Activated CD4-positive, alpha-beta memory T cell treated with anti-CD3 and anti-CD28 coated beads, Interleukin-2, amount 10 ng/mL, durations not matched to agents 7 days and 5 days (primary cell): ENCODE results near the gene NDST1. TPM values are rescaled to one million over a fixed set of nuclear protein-coding genes. Genes with fewer than 3 reads are reported as not detected.

Experiments
- CTCF ChIA-PET: fragments of 350-600 bp; sonication (Branson Sonifier 250); formaldehyde crosslinking; loops from one replicate; lab custom pipeline; 2021; ENCODE audit warnings: antibody characterized with exemption, inconsistent platforms; lab: Charles Lee
- POLR2A ChIA-PET: fragments of 350-600 bp; sonication (Branson Sonifier 250); formaldehyde crosslinking; loops from one replicate; lab custom pipeline; 2021; ENCODE audit warnings: antibody characterized with exemption; lab: Charles Lee
- DNase-seq: peaks from one replicate; pipeline ENCODE4 v3.0.0-alpha.2; 2020
- H3K27ac Mint-ChIP-seq: one replicate; pipeline ENCODE4 v1.8.0; 2021; ENCODE audit warnings: mild to moderate bottlenecking, mixed read lengths
- H3K27me3 Mint-ChIP-seq: one replicate; pipeline ENCODE4 v1.8.0; 2021; ENCODE audit warnings: mixed read lengths
- H3K36me3 Mint-ChIP-seq: one replicate; pipeline ENCODE4 v1.8.0; 2021; ENCODE audit warnings: low read depth, mixed read lengths
- H3K4me1 Mint-ChIP-seq: one replicate; pipeline ENCODE4 v1.8.0; 2021; ENCODE audit warnings: mixed read lengths
- H3K4me3 Mint-ChIP-seq: one replicate; pipeline ENCODE4 v1.8.0; 2021; ENCODE audit warnings: mild to moderate bottlenecking, mixed read lengths
- H3K9me3 Mint-ChIP-seq: one replicate; pipeline ENCODE4 v1.8.0; 2021; ENCODE audit warnings: mixed read lengths
- total RNA-seq, 2 experiments: library from RNA; stranded (reverse); gene quantifications; one replicate each; pipeline ENCODE4 v1.2.3, GENCODE V29; 2021

The NDST1 gene
- total RNA-seq, 2 experiments from 2014 or later = 0.13 to 0.18 TPM

- CTCF ChIA-PET = interaction anchor here (0.7 kb wide), 1 partner anchor 68 kb away, joined by 6 read pairs; no protein-coding TSS in a partner anchor
Measured at GRCh38 chr5:150492621-150493020, 15.3 kb upstream of the NDST1 start.

DNA sequence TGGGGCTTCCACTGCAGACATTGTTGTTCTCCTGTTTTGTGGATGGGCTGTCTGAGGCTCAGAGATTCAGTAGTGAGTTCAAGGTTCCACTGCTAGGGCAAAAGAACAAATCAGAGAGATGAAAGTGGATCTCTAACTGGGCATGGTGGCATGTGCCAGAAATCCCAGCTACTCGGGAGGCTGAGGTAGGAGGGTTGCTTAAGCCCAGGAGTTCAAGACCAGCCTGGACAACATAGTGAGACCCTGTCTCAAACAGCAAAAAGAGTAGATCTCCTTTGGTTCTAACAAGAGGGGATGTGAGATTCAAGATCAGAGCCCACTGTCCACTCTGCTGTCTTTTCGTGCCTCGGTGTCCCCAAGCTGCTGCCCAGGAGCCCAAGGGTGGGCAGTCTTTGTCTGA is 11.8 kb upstream of the NDST1 start:
- H3K9me3 Mint-ChIP-seq = no peaks in the 10 kb centered on the region
- ChIA-PET POLR2A (no interaction called here), CTCF (no interaction called here)
- H3K4me1 Mint-ChIP-seq = no peaks in the 10 kb centered on the region
- no peaks in the 10 kb centered on the region for H3K27me3 Mint-ChIP-seq
- H3K4me3 Mint-ChIP-seq = no peak overlapping the region
- no peak overlapping the region for H3K27ac Mint-ChIP-seq
- no peak for DNase-seq
- H3K36me3 Mint-ChIP-seq = no peaks in the 10 kb centered on the region

More at GRCh38 chr5:150492621-150493020, 15.3 kb upstream of the NDST1 start:
- DNase-seq = no peak
- H3K9me3 Mint-ChIP-seq = no peaks in the 10 kb centered on the region
- H3K4me1 Mint-ChIP-seq = no peaks in the 10 kb centered on the region
- H3K4me3 Mint-ChIP-seq = no peak overlapping the region
- H3K27me3 Mint-ChIP-seq = peaks cover 5% of the 10 kb centered on the region
- POLR2A ChIA-PET = interaction anchor here (1.1 kb wide), 1 partner anchor 19 kb away, joined by 3 read pairs; no protein-coding TSS in a partner anchor
- no peak overlapping the region for H3K27ac Mint-ChIP-seq
- no peaks in the 10 kb centered on the region for H3K36me3 Mint-ChIP-seq

GRCh38 chr5:150496534-150496933 is 11.4 kb upstream of the NDST1 start:
- Mint-ChIP-seq H3K9me3 (no peaks in the 10 kb centered on the region), H3K27ac (no peak overlapping the region), H3K4me1 (no peaks in the 10 kb centered on the region), H3K4me3 (no peak overlapping the region), H3K27me3 (no peaks in the 10 kb centered on the region), H3K36me3 (no peaks in the 10 kb centered on the region)
- ChIA-PET CTCF (no interaction called here), POLR2A (no interaction called here)
- no peak for DNase-seq

DNA sequence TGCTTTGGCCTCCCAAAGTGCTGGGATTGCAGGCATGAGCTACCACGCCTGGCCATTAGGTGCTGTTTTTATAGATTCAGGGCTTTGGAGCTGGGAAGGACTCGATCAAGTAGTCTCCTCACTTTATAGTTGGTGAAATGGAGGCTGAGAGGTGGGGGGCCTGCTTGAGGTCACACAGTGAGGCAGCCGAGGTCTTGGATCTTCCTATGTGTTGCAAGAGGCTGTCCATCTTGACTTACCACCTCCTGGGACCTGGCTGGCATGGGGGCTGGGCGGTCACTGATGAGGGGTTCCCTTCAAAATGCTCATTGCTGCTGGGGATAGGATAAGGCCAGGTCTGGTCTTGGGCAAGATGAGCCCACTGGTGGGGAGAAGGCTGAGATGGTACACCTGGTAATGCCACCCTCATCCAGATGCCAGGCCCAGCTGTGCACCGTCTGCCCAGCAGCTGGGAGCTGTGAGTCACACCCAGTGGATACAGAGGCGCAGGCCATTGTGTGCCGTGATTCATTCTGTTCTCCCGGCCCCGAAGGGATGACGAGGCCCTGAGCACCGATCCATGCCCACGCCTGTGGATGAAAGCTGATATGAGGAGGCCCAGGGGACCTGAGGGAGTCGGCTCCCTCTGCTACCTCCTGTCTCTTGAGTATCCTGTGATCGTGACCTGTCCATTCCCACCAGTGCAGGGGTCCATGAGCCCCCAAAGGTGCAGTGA is 10.5 kb upstream of the NDST1 start:
- no peak for DNase-seq
- H3K4me3 Mint-ChIP-seq = no peak overlapping the region
- no peaks in the 10 kb centered on the region for H3K4me1 Mint-ChIP-seq
- no peaks in the 10 kb centered on the region for H3K36me3 Mint-ChIP-seq
- H3K27ac Mint-ChIP-seq = no peak overlapping the region
- ChIA-PET POLR2A (no interaction called here), CTCF (no interaction called here)
- no peaks in the 10 kb centered on the region for H3K9me3 Mint-ChIP-seq
- no peaks in the 10 kb centered on the region for H3K27me3 Mint-ChIP-seq

- H3K4me3 Mint-ChIP-seq = no peak overlapping the region
- H3K9me3 Mint-ChIP-seq = no peaks in the 10 kb centered on the region
- ChIA-PET POLR2A (no interaction called here), CTCF (no interaction called here)
- H3K27ac Mint-ChIP-seq = no peak overlapping the region
- no peaks in the 10 kb centered on the region for H3K27me3 Mint-ChIP-seq
- no peak for DNase-seq
- H3K36me3 Mint-ChIP-seq = no peaks in the 10 kb centered on the region
- H3K4me1 Mint-ChIP-seq = no peaks in the 10 kb centered on the region
Measured at GRCh38 chr5:150497989-150498317, 10.0 kb upstream of the NDST1 start.

DNA sequence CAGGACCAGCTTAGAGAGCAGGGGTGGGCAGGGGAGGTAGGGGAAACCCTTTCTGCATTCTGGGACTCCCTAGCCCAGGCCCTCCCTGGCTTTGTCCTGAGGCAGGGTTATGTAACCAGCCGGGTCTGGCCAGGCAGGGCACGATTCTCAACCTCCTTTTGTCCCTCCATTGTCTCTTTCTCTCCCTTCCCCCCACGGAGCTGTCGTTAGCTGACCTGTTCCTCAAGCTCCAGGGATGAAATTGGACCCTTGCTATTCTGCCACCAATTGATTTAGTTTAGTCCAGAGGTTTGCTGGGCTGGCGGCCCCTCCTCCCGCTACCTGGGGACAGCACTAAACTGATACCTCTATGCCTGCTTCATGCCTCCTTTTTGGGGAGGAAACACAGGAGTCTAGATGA is 9.4 kb upstream of the NDST1 start:
- DNase-seq = no peak
- POLR2A ChIA-PET = no interaction called here
- Mint-ChIP-seq H3K27ac (no peak overlapping the region), H3K4me3 (no peak overlapping the region), H3K27me3 (no peaks in the 10 kb centered on the region), H3K36me3 (no peaks in the 10 kb centered on the region), H3K9me3 (no peaks in the 10 kb centered on the region), H3K4me1 (no peaks in the 10 kb centered on the region)
- CTCF ChIA-PET = no interaction called here

DNA sequence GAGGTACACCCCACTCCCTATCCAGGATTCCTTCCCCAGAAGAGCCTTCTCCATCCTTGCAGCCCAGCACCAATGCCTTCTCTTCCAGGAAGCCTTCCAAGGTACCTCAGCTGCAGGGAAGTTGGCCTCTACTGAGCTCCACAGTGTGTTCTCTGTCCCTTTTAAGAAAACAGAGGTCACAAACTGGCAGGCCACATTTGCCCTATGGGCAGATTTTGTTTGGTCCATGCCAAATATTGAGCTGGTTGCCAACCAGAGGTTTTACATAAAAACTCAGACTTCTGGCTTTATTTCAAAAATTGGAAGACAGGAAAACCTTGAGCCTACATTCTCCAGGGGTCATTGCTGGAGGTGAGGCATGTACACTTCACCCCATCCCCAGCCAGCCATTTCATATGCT is 9.0 kb upstream of the NDST1 start:
- CTCF ChIA-PET = no interaction called here
- no peaks in the 10 kb centered on the region for H3K36me3 Mint-ChIP-seq

GRCh38 chr5:150499437-150499956 is 8.4 kb upstream of the NDST1 start:
- POLR2A ChIA-PET = no interaction called here
- CTCF ChIA-PET = no interaction called here
- H3K36me3 Mint-ChIP-seq = no peaks in the 10 kb centered on the region
- no peak overlapping the region for H3K27ac Mint-ChIP-seq
- DNase-seq = no peak
- no peaks in the 10 kb centered on the region for H3K9me3 Mint-ChIP-seq
- no peaks in the 10 kb centered on the region for H3K27me3 Mint-ChIP-seq
- H3K4me1 Mint-ChIP-seq = no peaks in the 10 kb centered on the region
- H3K4me3 Mint-ChIP-seq = no peak overlapping the region

More for the DNA sequence above, 9.0 kb upstream of the NDST1 start:
- Mint-ChIP-seq H3K27ac (no peak overlapping the region), H3K4me1 (no peaks in the 10 kb centered on the region), H3K4me3 (no peak overlapping the region), H3K27me3 (no peaks in the 10 kb centered on the region), H3K9me3 (no peaks in the 10 kb centered on the region)
- DNase-seq = no peak
- POLR2A ChIA-PET = no interaction called here

- no peak overlapping the region for H3K4me3 Mint-ChIP-seq
- H3K9me3 Mint-ChIP-seq = no peaks in the 10 kb centered on the region
- H3K27ac Mint-ChIP-seq = no peak overlapping the region
- POLR2A ChIA-PET = no interaction called here
- H3K36me3 Mint-ChIP-seq = no peaks in the 10 kb centered on the region
- CTCF ChIA-PET = no interaction called here
- DNase-seq = no peak
- H3K27me3 Mint-ChIP-seq = no peaks in the 10 kb centered on the region
- H3K4me1 Mint-ChIP-seq = no peaks in the 10 kb centered on the region
Measured at GRCh38 chr5:150500328-150500841, 7.5 kb upstream of the NDST1 start.

DNA sequence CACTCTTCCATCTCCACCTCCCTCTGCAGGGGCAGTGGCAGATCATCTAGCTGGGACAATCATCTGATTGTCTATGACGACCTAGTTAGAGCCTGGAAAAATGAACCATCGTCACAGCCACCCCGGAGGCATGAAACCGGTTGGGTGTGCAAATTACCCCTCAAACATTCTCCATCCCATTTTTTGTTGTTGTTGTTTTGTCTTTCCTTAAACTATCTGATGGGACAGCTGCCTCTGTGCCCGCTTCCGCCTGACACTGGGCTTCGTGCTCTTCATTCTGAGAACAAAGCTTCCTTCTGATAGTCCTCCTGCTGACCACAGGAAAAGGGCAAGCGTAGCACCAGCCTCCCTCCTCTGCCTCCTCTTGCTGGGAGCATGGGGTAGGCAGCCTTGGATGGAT is 7.0 kb upstream of the NDST1 start:
- Mint-ChIP-seq H3K4me3 (no peak overlapping the region), H3K9me3 (no peaks in the 10 kb centered on the region), H3K27ac (no peak overlapping the region), H3K36me3 (no peaks in the 10 kb centered on the region), H3K27me3 (no peaks in the 10 kb centered on the region), H3K4me1 (no peaks in the 10 kb centered on the region)
- DNase-seq = no peak
- POLR2A ChIA-PET = interaction anchor here (0.7 kb wide), 1 partner anchor 19 kb away, joined by 3 read pairs; no protein-coding TSS in a partner anchor
- CTCF ChIA-PET = no interaction called here

- no peak overlapping the region for H3K4me3 Mint-ChIP-seq
- no peaks in the 10 kb centered on the region for H3K9me3 Mint-ChIP-seq
- ChIA-PET POLR2A (no interaction called here), CTCF (no interaction called here)
- no peaks in the 10 kb centered on the region for H3K4me1 Mint-ChIP-seq
- no peak for DNase-seq
- H3K27me3 Mint-ChIP-seq = no peaks in the 10 kb centered on the region
- no peak overlapping the region for H3K27ac Mint-ChIP-seq
- no peaks in the 10 kb centered on the region for H3K36me3 Mint-ChIP-seq
Measured at GRCh38 chr5:150502106-150502505, 5.8 kb upstream of the NDST1 start.

DNA sequence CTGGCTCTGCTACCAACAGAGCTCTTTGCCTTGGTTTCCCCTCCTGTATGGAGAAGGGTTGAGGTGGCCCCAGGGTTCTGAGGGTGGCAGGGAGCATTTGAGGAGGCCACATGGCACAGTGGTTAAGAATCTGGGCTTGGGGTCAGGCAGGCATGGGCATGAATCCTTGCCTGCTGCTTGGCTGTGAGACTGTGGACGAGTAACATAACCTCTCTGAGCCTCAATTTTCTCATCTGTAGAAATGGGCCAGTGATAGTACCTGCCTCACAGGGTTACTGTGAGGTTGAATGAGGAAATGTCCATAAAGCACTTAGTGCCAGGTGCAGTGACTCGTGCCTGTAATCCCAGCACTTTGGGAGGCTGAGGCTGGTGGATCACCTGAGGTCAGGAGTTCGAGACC is 5.1 kb upstream of the NDST1 start:
- Mint-ChIP-seq H3K27ac (no peak overlapping the region), H3K9me3 (no peaks in the 10 kb centered on the region), H3K36me3 (no peaks in the 10 kb centered on the region), H3K4me3 (no peak overlapping the region), H3K4me1 (no peaks in the 10 kb centered on the region), H3K27me3 (no peaks in the 10 kb centered on the region)
- CTCF ChIA-PET = no interaction called here
- DNase-seq = no peak
- POLR2A ChIA-PET = no interaction called here

GRCh38 chr5:150503386-150503785 is 4.5 kb upstream of the NDST1 start:
- DNase-seq = no peak
- Mint-ChIP-seq H3K4me3 (no peak overlapping the region), H3K4me1 (no peaks in the 10 kb centered on the region), H3K9me3 (no peaks in the 10 kb centered on the region), H3K36me3 (no peaks in the 10 kb centered on the region), H3K27me3 (no peaks in the 10 kb centered on the region), H3K27ac (no peak overlapping the region)
- CTCF ChIA-PET = no interaction called here
- POLR2A ChIA-PET = no interaction called here
